Mammary epithelial cell (primary cell): ENCODE data around the gene PDS5A.

Experiments used
- CTCF ChIP-seq, 2 donors: IDR thresholded peaks in 1 of 2; conservative IDR thresholded peaks in 1 of 2; 2 replicates each; pipeline ENCODE4 v1.5.1; 2011 to 2012; ENCODE audit warnings: inconsistent platforms in 2 of 2, low read length in 2 of 2, mild to moderate bottlenecking in 2 of 2, control low read depth in 1 of 2, low read depth in 1 of 2; ENCODE audit not compliant: insufficient read depth in 1 of 2; ENCODE audit errors: extremely low read depth in 1 of 2
- EZH2 ChIP-seq: IDR thresholded peaks from 2 replicates; pipeline ENCODE4 v1.6.1; 2012; ENCODE audit warnings: low read length, inconsistent platforms, borderline replicate concordance

GRCh38 chr4:40000711-40001110, 23.0 kb upstream of the PDS5A start:
- TF ChIP-seq CTCF (conservative IDR thresholded peaks at IDR 0.05 in 1 of 2, IDR thresholded peaks at IDR 0.05 in 1 of 2; ENCODE audit: extremely low read depth in 1 of 2, insufficient read depth in 1 of 2, low read depth in 1 of 2, low read length in 2 of 2) = no peak
- TF ChIP-seq EZH2 = no peak
